ENCODE data around the gene PIGU.
"Not testable (repeated sequence)": the region's sequence is repeated elsewhere in the genome, so short reads cannot be mapped to it uniquely, and the experiment has no call there.

The PIGU gene

DNA sequence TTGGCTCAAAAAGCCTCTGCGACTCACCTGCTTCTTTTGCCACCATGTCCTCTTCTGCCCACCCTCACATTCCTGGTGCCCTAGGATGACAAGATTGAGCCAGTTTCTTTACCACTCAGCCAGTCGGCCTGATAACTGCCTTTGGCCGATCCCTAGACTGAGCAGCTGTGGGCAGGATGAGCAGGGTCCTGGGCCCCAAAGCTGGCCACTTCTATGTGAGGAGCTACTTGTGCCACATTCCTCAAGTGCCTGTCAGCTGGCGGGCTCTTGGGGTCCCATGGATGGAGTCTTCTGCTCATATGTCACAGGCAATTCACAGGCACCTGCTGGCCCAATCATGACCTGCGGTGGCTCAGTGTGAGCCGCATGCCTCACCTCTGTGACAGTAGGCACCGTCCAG is 144.1 kb downstream of the PIGU start:
- no peak for DNase-seq (ENCODE audit: low read depth)

- DNase-seq (ENCODE audit: low read depth) = no peak
Observed at GRCh38 chr20:34532320-34532719, 144.6 kb downstream of the PIGU start.

DNA sequence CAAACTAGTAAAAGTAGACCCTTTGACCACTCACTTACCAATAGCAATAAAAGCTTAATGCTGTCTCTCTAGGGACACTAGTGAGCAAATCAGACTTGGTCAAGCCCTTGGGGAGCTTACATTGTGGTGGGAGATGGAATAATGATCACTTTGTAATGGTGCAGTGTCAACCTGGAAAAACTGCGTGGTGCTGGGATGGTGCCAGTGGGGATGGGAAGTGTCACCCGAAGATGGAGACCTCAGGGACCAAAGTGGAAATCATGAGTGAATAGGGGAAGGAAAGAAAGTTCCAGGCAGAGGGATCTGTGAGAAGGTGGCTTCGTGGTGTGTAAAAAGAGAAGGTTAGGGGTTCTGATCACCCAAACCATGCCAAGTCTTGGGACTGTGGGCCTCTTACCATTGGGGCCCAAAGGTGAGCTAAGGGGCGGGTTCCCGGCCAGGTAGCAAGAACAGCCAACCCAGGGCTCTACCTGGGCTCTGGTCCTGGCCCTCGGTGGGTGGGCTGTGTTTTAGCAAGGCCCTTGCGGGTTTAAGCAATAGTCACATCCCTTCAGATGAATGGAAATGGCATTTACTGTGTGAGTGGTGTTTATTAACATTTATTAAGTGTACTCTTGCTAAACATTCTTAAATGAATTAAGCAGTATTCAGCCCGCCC is 145.2 kb downstream of the PIGU start:
- DNase-seq (ENCODE audit: low read depth) = no peak

GRCh38 chr20:34530342-34530741 is 146.6 kb downstream of the PIGU start:
- no peak for DNase-seq (ENCODE audit: low read depth)

GRCh38 chr20:34529742-34530141 is 147.2 kb downstream of the PIGU start:
- DNase-seq (ENCODE audit: low read depth) = no peak

DNA sequence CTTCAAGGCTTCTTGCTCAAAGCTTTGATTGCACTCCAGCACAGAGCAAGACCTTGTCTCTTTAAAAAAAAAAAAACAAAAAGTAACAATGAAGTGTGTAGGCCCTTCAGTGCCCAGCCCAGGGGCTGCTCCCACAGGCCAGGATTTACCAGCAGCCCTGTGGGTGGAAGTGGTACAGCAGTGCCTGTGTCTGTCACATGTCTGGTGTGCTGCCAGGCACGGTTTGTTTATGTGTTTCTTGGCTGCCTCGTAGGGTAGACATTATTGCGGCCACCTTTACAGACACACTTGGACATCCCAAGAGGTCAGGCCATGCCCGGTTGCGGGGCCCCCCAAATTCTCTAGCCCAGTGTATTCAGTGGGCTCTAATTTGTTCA is 148.0 kb downstream of the PIGU start:
- no peak for DNase-seq (ENCODE audit: low read depth)

- DNase-seq (ENCODE audit: low read depth) = no peak
Observed at GRCh38 chr20:34527016-34527415, 149.9 kb downstream of the PIGU start.

DNA sequence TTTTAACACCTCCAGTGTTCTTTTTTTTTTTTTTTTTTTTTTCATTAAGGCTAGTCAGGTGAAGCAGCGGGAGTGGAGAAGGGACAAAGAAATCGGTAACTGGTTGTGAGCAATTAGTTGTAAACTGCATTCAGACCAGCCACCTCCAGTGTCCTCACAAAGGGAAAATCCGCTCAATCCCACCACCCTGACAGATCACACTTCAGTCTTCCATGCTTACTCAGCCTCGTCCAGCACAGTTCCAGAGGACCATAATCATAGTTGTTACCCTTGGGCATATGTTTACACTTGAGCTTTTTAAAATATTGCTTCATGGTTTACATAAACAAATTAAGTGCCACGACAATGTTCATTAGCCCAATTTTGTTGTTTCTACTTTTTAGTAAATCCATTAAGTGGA is 150.4 kb downstream of the PIGU start:
- DNase-seq (ENCODE audit: low read depth) = no peak

- no peak for DNase-seq (ENCODE audit: low read depth)
Observed at GRCh38 chr20:34525709-34526416, 151.0 kb downstream of the PIGU start.

DNA sequence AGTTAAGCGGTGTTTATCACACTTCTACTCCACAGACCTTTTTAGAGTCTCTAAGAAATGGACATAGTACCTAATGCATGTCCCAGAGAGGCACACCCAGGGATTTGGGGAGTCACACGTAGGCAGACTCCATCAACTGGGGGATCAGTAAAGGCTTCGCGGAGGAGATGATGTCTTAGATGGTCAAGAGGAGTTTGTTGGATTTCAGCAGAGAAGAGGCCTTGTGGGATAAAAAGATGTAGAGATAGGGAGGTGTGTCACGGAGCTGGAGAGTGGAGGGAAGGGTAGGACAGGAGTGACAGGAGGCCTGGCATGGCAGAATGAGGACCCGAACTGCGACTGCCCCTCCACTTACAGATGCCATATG is 151.6 kb downstream of the PIGU start:
- DNase-seq (ENCODE audit: low read depth) = no peak

DNA sequence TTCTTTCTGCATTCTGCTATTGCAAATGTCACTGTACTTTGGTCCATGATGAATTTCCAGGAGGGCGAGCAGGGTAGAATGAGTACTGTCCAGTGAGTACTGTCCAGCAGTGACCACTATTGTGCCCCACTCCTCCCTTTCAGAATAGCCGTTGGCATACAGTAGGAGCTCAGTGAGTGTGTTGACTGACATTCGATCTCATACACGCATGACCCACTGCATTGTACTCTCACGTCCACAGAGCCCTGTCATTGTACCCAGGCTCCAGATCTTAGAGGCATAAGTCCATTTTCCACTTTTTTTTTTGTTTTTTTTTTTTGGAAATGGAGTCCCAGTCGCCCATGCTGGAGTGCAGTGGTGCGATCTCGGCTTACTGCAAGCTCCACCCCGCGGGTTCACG is 152.5 kb downstream of the PIGU start:
- no peak for DNase-seq (ENCODE audit: low read depth)

DNA sequence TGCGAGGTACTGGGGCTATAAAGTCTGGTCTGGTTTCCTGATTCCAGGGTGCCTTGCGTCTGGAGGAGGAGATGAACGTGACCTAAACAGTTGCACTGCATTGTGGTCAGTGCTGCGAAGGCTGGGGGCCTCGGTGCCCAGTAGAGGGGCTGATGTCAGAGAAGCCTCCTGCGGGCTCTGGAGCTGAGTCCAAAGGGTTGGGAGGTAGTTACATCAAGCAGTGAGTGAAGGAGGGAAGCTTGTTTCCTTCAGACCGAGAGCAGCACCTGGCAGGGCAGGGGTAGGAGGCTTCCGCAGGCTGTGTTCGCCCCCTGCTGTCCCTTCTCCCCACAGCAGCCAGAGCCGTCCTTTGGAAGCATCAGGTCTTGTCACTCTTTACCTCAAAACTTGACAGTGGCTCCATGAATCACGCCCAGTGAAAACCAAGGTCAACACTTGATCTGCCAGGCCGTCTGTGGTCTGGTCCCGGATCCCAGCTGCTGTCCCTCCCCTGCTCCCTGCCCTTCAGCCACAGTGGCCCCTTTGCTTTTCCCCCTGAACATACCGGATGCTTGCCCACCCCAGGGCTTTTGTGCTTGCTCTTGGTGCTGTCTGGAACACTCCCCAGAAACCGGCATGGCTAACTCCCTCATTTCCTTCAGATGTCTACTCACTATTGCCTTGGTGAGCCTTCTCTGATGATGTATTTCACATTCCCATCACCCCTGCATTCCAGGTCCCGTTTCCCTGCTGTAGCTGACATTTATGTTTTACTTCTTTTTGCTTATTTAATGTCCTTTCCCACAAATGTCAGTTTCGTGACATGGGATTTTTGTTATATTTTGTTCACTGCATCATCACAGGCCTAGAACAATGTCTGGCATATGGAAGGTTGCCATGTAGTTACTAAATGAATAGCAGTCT is 153.7 kb downstream of the PIGU start:
- DNase-seq (ENCODE audit: low read depth) = no peak

GRCh38 chr20:34519841-34520240 is 157.1 kb downstream of the PIGU start:
- DNase-seq (ENCODE audit: low read depth) = not testable (repeated sequence)

DNA sequence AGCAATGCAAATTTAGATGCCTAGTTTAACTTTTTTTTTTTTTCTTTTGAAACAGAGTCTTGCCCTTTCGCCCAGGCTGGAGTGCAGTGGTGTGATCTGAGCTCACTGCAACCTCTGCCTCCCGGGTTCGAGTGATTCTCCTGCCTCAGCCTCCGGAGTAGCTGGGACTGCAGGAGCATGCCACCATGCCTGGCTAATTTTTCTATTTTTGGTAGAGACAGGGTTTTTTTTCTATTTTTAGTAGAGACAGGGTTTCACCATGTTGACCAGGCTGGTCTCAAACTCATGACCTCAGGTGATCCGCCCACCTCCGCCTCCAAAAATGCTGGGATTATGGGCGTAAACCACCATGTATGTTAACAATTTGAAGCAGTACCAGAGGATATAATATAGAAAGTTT is 158.0 kb downstream of the PIGU start:
- not testable (repeated sequence) for DNase-seq (ENCODE audit: low read depth)

- no peak for DNase-seq (ENCODE audit: low read depth)
Observed at GRCh38 chr20:34517114-34517505, 159.8 kb downstream of the PIGU start.

DNA sequence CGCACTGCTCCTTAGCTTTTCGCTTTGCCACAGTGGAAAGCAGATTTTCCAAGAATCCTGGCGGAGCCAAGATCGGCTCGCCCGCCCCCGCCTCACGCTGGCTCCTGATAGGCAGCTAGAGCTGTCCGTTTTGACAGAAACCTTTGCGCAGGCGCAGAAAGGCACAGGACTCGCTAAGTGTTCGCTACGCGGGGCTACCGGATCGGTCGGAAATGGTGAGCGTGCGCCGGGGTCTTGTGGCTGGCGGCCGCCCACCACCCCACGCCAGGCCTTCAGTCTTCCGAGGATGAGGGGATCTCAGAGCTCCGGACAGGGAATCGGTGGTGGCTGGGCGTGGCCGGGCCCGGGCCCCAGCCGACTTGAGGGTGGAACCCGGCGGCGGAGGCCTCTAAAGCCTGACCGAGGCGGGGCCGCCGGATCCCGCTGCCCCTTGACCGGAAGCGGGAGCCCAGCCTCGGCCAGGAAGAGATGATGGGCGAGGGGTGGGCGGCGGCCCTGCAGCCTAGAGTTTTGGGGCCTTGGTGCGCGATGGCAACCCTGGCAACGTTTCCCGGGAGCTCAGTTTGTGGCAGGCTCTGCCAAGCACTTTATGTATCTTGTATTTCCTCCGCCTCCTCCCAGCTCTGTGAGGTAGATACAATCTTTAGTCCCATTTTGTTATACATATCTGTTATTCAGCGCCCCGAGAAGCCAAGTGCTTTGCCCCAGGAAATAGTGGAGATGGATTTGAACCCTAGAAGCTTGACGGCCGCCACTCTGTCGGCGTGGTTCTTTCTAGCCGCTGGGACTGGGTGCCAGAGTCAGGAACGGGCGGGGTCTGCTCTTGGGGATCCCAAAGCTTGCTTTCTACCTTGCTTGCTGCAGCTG is 160.4 kb downstream of the PIGU start, which contains the start of gene DYNLRB1:
DYNLRB1 (plus strand) TSS at position 176 of the 867 bp plus-strand sequence; CDS start at position 213, 37 bp downstream.
- DNase-seq (ENCODE audit: low read depth) = peak; percentile 89

GRCh38 chr20:34515484-34516246 is 161.2 kb downstream of the PIGU start:
- DNase-seq (ENCODE audit: low read depth) = peak; percentile 62

DNA sequence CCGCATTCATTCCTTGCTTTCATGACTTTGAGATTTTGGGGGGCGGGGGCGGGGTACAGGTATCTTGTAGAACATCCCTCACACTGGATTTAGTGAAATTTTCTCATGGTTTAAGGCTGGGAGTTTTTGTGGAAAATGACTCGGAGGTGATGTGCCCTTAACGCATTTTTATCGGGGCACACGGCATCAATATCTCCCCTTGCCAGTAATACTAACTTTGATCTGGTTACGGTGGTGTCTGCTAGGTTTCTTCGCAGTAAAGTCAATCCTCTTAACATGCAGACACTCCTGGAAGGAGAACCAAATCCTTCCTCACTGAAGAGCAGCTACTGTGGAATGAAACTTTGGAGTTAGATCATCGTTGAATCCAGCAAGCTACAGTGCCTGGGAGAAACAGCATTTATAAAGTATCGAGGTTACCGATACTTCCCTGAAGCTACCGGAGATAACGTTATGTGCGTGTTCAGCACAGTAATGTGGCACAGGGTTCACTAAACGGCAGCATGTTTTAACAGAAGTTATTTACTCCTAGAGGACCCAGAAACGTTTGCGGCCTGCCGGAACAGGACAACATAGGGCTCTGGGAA is 161.9 kb downstream of the PIGU start:
- DNase-seq (ENCODE audit: low read depth) = no peak

DNA sequence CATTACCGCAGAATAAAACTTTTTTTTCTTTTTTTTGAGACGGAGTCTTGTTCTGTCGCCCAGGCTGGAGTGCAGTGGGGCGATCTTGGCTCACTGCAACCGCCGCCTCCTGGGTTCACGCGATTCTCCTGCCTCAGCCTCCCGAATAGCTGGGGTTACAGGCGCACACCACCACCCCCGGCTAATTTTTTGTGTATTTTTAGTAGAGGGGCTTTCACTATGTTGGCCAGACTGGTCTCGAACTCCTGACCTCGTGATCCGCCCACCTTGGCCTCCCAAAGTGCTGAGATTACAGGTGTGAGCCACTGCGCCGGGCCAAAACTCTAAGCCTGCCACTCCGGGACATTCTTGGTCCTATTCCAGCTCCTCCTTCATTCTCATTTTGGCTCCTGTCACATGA is 162.9 kb downstream of the PIGU start:
- DNase-seq (ENCODE audit: low read depth) = not testable (repeated sequence)

- DNase-seq (ENCODE audit: low read depth) = no peak
Observed at GRCh38 chr20:34512955-34513419, 163.9 kb downstream of the PIGU start.

Measured in T-helper 22 cell (primary cell).